Epithelial cell of esophagus (primary cell): ENCODE data around the gene MACROH2A1.

Experiments
- DNase-seq: peaks from one replicate; pipeline ENCODE4 v3.0.0; 2010; ENCODE audit warnings: low read depth
- H3K4me3 ChIP-seq: 2 replicates; pipeline ENCODE4 v1.5.1; 2011; ENCODE audit warnings: mild to moderate bottlenecking, low read length, control low read depth
- CTCF ChIP-seq: IDR thresholded peaks from 2 replicates; pipeline ENCODE4 v1.5.1; 2011; ENCODE audit warnings: low read depth, mild to moderate bottlenecking, low read length, control low read depth, inconsistent platforms; ENCODE audit not compliant: insufficient read depth; ENCODE audit errors: missing control alignments

The MACROH2A1 gene

GRCh38 chr5:135304352-135305221 is 94.4 kb downstream of the MACROH2A1 start:
- H3K4me3 ChIP-seq, result no peak overlapping the region
- TF ChIP-seq CTCF, result no peak
- DNase-seq, result no peak

GRCh38 chr5:135303582-135304173 is 95.4 kb downstream of the MACROH2A1 start:
- no peak overlapping the region for H3K4me3 ChIP-seq
- DNase-seq, result no peak
- no peak for TF ChIP-seq CTCF

GRCh38 chr5:135296900-135297816 is 101.9 kb downstream of the MACROH2A1 start:
- no peak for DNase-seq
- H3K4me3 ChIP-seq, result no peak overlapping the region
- no peak for TF ChIP-seq CTCF

GRCh38 chr5:135295852-135296251 is 103.2 kb downstream of the MACROH2A1 start:
- no peak overlapping the region for H3K4me3 ChIP-seq
- DNase-seq, result no peak
- no peak for TF ChIP-seq CTCF

- no peak for DNase-seq
- no peak for TF ChIP-seq CTCF
- H3K4me3 ChIP-seq, result no peak overlapping the region
Observed at GRCh38 chr5:135294793-135295192, 104.2 kb downstream of the MACROH2A1 start.

GRCh38 chr5:135289651-135290050 is 109.4 kb downstream of the MACROH2A1 start:
- no peak overlapping the region for H3K4me3 ChIP-seq
- no peak for DNase-seq
- TF ChIP-seq CTCF, result no peak
